B cell (primary cell): ENCODE results near the gene SIX1. TPM values are rescaled to one million over a fixed set of nuclear protein-coding genes. Genes with fewer than 3 reads are reported as not detected.

Source experiments
- ATAC-seq: fragments of 200-7000 bp; cut with Tn5 transposase; one replicate; pipeline ENCODE4 v1.10.0; 2021; ENCODE audit warnings: low read depth, mild to moderate bottlenecking, moderate number of reproducible peaks, moderate library complexity
- CTCF ChIA-PET: fragments of 350-600 bp; sonication (Branson Sonifier 250); formaldehyde crosslinking; loops from one replicate; lab custom pipeline; 2021; ENCODE audit warnings: antibody characterized with exemption, inconsistent platforms; lab: Charles Lee
- POLR2A ChIA-PET: fragments of 350-600 bp; sonication (Branson Sonifier 250); formaldehyde crosslinking; loops from one replicate; lab custom pipeline; 2021; ENCODE audit warnings: antibody characterized with exemption; lab: Charles Lee
- DNase-seq: peaks from one replicate; pipeline ENCODE4 v3.0.0; 2013
- H2AFZ ChIP-seq: 2 replicates; pipeline ENCODE4 v1.6.1; 2012; ENCODE audit warnings: mild to moderate bottlenecking, low read depth, low read length; ENCODE audit not compliant: insufficient read depth, poor library complexity, severe bottlenecking
- H3K27ac ChIP-seq, 2 donors: 1 replicate in 1 of 2; 2 replicates in 1 of 2; pipeline ENCODE4 v1.5.1; 2012 to 2013; ENCODE audit warnings: low read length in 2 of 2, mild to moderate bottlenecking in 2 of 2, moderate library complexity in 1 of 2
- H3K27me3 ChIP-seq, 4 experiments: fragments of 200-600 bp in 1 of 4; sonication (generic) in 1 of 4; replicated peaks in 1 of 4; 1 replicate in 2 of 4; 2 replicates in 2 of 4; pipeline versions ENCODE4 v1.6.1 to v1.7.0; 2013 to 2016; ENCODE audit warnings: low read length in 3 of 4, mild to moderate bottlenecking in 2 of 4, mixed read lengths in 1 of 4, moderate library complexity in 1 of 4; ENCODE audit not compliant: insufficient read depth in 4 of 4, control insufficient read depth in 3 of 4; ENCODE audit errors: control extremely low read depth in 1 of 4
- H3K36me3 ChIP-seq, 2 experiments: replicated peaks in 1 of 2; 1 replicate in 1 of 2; 2 replicates in 1 of 2; pipeline versions ENCODE4 v1.6.1 to v1.7.1; 2013; ENCODE audit warnings: low read length in 1 of 2; ENCODE audit not compliant: insufficient read depth in 2 of 2, control insufficient read depth in 1 of 2; ENCODE audit errors: control extremely low read depth in 1 of 2, extremely low read depth in 1 of 2
- H3K4me1 ChIP-seq, 2 donors: fragments of 200-600 bp in 1 of 2; sonication (generic) in 1 of 2; 1 replicate in 1 of 2; 2 replicates in 1 of 2; pipeline versions ENCODE4 v1.5.1 to v1.6.1; 2013 to 2017; ENCODE audit warnings: low read length in 2 of 2; ENCODE audit not compliant: control insufficient read depth in 2 of 2, insufficient read depth in 2 of 2
- H3K4me2 ChIP-seq: replicated peaks from 2 replicates; pipeline ENCODE3; 2012; ENCODE audit warnings: mild to moderate bottlenecking, low read depth, low read length; ENCODE audit not compliant: poor library complexity, severe bottlenecking
- H3K4me3 ChIP-seq, 5 experiments: fragments of 200-600 bp in 1 of 5; sonication (generic) in 1 of 5; 1 replicate in 3 of 5; 2 replicates in 2 of 5; pipeline versions ENCODE4 v1.5.1 to v1.7.0; 2011 to 2016; ENCODE audit warnings: low read length in 4 of 5, mild to moderate bottlenecking in 4 of 5, low read depth in 2 of 5, control low read depth in 1 of 5, moderate library complexity in 1 of 5; ENCODE audit not compliant: insufficient read depth in 1 of 5; ENCODE audit errors: control extremely low read depth in 1 of 5, extremely low read depth in 1 of 5
- H3K79me2 ChIP-seq: fragments of 200-600 bp; sonication (generic); one replicate; pipeline ENCODE4 v1.6.0; 2016; ENCODE audit warnings: low read length; ENCODE audit not compliant: control insufficient read depth, insufficient read depth
- H3K9ac ChIP-seq: fragments of 200-600 bp; sonication (generic); 2 replicates; pipeline ENCODE4 v1.6.1; 2017; ENCODE audit warnings: mild to moderate bottlenecking, low read length, moderate library complexity
- H3K9me3 ChIP-seq, 3 donors: one replicate each; pipeline versions ENCODE4 v1.6.1 to v1.7.1; 2013; ENCODE audit warnings: low read length in 2 of 3; ENCODE audit not compliant: control insufficient read depth in 2 of 3, insufficient read depth in 1 of 3; ENCODE audit errors: control extremely low read depth in 1 of 3
- H4K20me1 ChIP-seq: 2 replicates; pipeline ENCODE4 v1.6.0; 2012; ENCODE audit warnings: mild to moderate bottlenecking, low read length; ENCODE audit not compliant: insufficient read depth, control insufficient read depth, poor library complexity, severe bottlenecking
- H3K27ac Mint-ChIP-seq: one replicate; pipeline ENCODE4 v1.8.0; 2021; ENCODE audit warnings: mixed read lengths
- H3K27me3 Mint-ChIP-seq: one replicate; pipeline ENCODE4 v1.8.0; 2021; ENCODE audit warnings: mixed read lengths
- H3K4me1 Mint-ChIP-seq: one replicate; pipeline ENCODE4 v1.8.0; 2021; ENCODE audit warnings: mixed read lengths
- H3K4me3 Mint-ChIP-seq: one replicate; pipeline ENCODE4 v1.8.0; 2021; ENCODE audit warnings: mixed read lengths
- H3K9me3 Mint-ChIP-seq: one replicate; pipeline ENCODE4 v1.8.0; 2022; ENCODE audit warnings: mixed read lengths; ENCODE audit not compliant: insufficient read depth
- EZH2 ChIP-seq: IDR thresholded peaks from 2 replicates; pipeline ENCODE4 v1.6.1; 2012; ENCODE audit warnings: borderline replicate concordance, low read depth, mild to moderate bottlenecking, moderate library complexity, low read length; ENCODE audit not compliant: insufficient read depth, poor library complexity, severe bottlenecking
- WGBS: methylation state at CpG from one replicate; pipeline ENCODE4 v1.1.5; 2013; ENCODE audit warnings: missing lambda C conversion rate; ENCODE audit not compliant: insufficient coverage; 5-methylcytosine and 5-hydroxymethylcytosine counted together
- intact Hi-C: fragments of 100-400 bp; cut with micrococcal nuclease; formaldehyde crosslinking; loops from one replicate; pipeline ENCODE4 v1.10.0; 2022
- polyA plus RNA-seq: library from polyadenylated mRNA; depleted of rRNA; stranded (reverse); fragments of >200 nt; gene quantifications from 2 replicates; pipeline ENCODE4 v1.2.3, GENCODE V29; 2012
- total RNA-seq, 2 donors: library from RNA; stranded (reverse); fragments of 120-200 nt in 1 of 2; gene quantifications; 1 replicate in 1 of 2; 2 replicates in 1 of 2; pipeline versions ENCODE4 v1.2.3 to v1.2.4, GENCODE V29; 2013 to 2022
- TF ChIP-seq, protein P1 (sequence below): fragments of 200-600 bp; IDR thresholded peaks from one replicate; pipeline ENCODE4 v1.8.0; 2022; ENCODE audit warnings: antibody characterized with exemption, mild to moderate bottlenecking

Gene SIX1
- total and polyA plus RNA-seq, 2 donors (not counting 1 experiment from before 2014, with no cell fraction given), result 0.12 to 0.16 TPM

DNA sequence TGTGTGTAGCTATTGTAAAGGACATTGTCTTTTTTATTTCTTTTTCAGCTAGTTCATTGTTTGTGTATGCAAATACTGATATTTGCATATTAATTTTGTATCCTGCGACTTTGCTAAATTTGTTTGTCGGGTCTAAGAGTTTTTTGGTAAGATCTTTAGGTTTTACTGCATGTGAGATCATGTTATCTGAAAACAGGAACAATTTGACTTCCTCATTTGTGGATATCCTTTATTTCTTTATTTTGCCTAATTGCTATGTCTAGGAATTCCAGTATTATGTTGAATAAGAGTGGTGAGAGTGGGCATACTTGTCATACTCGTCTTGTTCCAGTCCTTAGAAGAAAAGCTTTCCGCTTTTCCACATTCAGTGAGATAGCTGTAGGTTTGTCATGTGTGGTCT, 46.0 kb upstream of the SIX1 start:
- no peak overlapping the region for H3K4me3 Mint-ChIP-seq

GRCh38 chr14:60691383-60692113, 42.3 kb upstream of the SIX1 start:
- Histone ChIP-seq H3K4me1 (no peaks in the 10 kb centered on the region), H3K79me2 (no peaks in the 10 kb centered on the region), H3K36me3 (no peaks in the 10 kb centered on the region), H3K4me3 (no peak overlapping the region), H3K9me3 (no peaks in the 10 kb centered on the region), H3K27me3 (no peaks in the 10 kb centered on the region), H4K20me1 (no peaks in the 10 kb centered on the region), H2AFZ (no peak overlapping the region), H3K27ac (no peak overlapping the region), H3K4me2 (no peak overlapping the region), H3K9ac (no peak overlapping the region)
- 86% methylated on average over 1 of the region's 3 CpGs for WGBS
- Mint-ChIP-seq H3K27ac (no peak overlapping the region), H3K9me3 (no peaks in the 10 kb centered on the region), H3K27me3 (peaks cover 7% of the 10 kb centered on the region), H3K4me1 (no peaks in the 10 kb centered on the region), H3K4me3 (no peak overlapping the region)
- TF ChIP-seq EZH2, result no peak
- TF ChIP-seq, protein P1, sequence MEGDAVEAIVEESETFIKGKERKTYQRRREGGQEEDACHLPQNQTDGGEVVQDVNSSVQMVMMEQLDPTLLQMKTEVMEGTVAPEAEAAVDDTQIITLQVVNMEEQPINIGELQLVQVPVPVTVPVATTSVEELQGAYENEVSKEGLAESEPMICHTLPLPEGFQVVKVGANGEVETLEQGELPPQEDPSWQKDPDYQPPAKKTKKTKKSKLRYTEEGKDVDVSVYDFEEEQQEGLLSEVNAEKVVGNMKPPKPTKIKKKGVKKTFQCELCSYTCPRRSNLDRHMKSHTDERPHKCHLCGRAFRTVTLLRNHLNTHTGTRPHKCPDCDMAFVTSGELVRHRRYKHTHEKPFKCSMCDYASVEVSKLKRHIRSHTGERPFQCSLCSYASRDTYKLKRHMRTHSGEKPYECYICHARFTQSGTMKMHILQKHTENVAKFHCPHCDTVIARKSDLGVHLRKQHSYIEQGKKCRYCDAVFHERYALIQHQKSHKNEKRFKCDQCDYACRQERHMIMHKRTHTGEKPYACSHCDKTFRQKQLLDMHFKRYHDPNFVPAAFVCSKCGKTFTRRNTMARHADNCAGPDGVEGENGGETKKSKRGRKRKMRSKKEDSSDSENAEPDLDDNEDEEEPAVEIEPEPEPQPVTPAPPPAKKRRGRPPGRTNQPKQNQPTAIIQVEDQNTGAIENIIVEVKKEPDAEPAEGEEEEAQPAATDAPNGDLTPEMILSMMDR, result no peak
- DNase-seq (no peak), ATAC-seq (no peak)
- intact Hi-C loops, result no loop called here
- POLR2A ChIA-PET, result no interaction called here
- CTCF ChIA-PET, result no interaction called here

More for the DNA sequence above, 46.0 kb upstream of the SIX1 start:
- H3K27me3 ChIP-seq, result peaks cover 0 to 6% (median 0%) of the 10 kb centered on the region in 4 experiments
- Mint-ChIP-seq H3K9me3 (peaks cover 2% of the 10 kb centered on the region), H3K27ac (no peak overlapping the region), H3K27me3 (peaks cover 9% of the 10 kb centered on the region), H3K4me1 (no peaks in the 10 kb centered on the region)
- no peaks in the 10 kb centered on the region for H3K4me1 ChIP-seq
- POLR2A ChIA-PET, result no interaction called here
- H3K4me2 ChIP-seq, result no peak overlapping the region
- H3K36me3 ChIP-seq, result no peaks in the 10 kb centered on the region
- no peak overlapping the region for H3K9ac ChIP-seq
- intact Hi-C loops, result no loop called here
- no peaks in the 10 kb centered on the region for H4K20me1 ChIP-seq
- no peak overlapping the region for H2AFZ ChIP-seq
- no peak overlapping the region for H3K27ac ChIP-seq
- no peak overlapping the region for H3K4me3 ChIP-seq
- peaks cover 2 to 11% (median 3%) of the 10 kb centered on the region in 3 donors for H3K9me3 ChIP-seq
- no peaks in the 10 kb centered on the region for H3K79me2 ChIP-seq
- TF ChIP-seq, protein P1, result no peak
- TF ChIP-seq EZH2, result no peak
- DNase-seq, result no peak
- no peak for ATAC-seq
- CTCF ChIA-PET, result no interaction called here
- no CpG with 5 or more reads among the region's 4 CpGs for WGBS
